H1 (cell line): ENCODE results near the gene PLB1. TPM values are rescaled to one million over a fixed set of nuclear protein-coding genes. Genes with fewer than 3 reads are reported as not detected.

Experiments used
- CTCF ChIA-PET: fragments of 300-600 bp; sonication (Branson Sonifier 250); formaldehyde crosslinking; loops from one replicate; lab custom pipeline; 2021; ENCODE audit not compliant: partially characterized antibody; lab: Charles Lee
- POLR2A ChIA-PET: fragments of 300-600 bp; sonication (Branson Sonifier 250); formaldehyde crosslinking; loops from one replicate; lab custom pipeline; 2021; ENCODE audit warnings: inconsistent platforms; ENCODE audit not compliant: partially characterized antibody; lab: Charles Lee
- DNase-seq, 2 experiments: peaks; one replicate each; pipeline versions ENCODE4 v3.0.0 to v3.0.0-alpha.2; 2010 to 2022; ENCODE audit warnings: low spot score in 2 of 2, low read depth in 1 of 2, mixed read lengths in 1 of 2
- FAIRE-seq: peaks from 2 replicates; lab custom pipeline; 2011; peaks lifted over from hg19 to GRCh38; lab: Jason Lieb, UNC
- H2AFZ ChIP-seq: 2 replicates; pipeline ENCODE4 v1.8.1; 2012; ENCODE audit warnings: low read length, inconsistent platforms
- H2AK5ac ChIP-seq: 2 replicates; pipeline ENCODE4 v1.6.1; 2013; ENCODE audit warnings: low read depth, low read length
- H2BK120ac ChIP-seq: replicated peaks from 2 replicates; pipeline ENCODE3; 2013; ENCODE audit warnings: low read depth, low read length, inconsistent platforms
- H2BK12ac ChIP-seq: 2 replicates; pipeline ENCODE4 v1.6.1; 2013; ENCODE audit warnings: low read depth, low read length
- H2BK15ac ChIP-seq: 2 replicates; pipeline ENCODE4 v1.6.1; 2013; ENCODE audit warnings: low read length
- H2BK20ac ChIP-seq: 2 replicates; pipeline ENCODE4 v1.6.1; 2013; ENCODE audit warnings: low read length
- H2BK5ac ChIP-seq: 2 replicates; pipeline ENCODE4 v1.6.1; 2013; ENCODE audit warnings: low read depth, low read length
- H3K14ac ChIP-seq: 2 replicates; pipeline ENCODE4 v1.6.1; 2013; ENCODE audit warnings: inconsistent platforms; ENCODE audit not compliant: insufficient read length
- H3K18ac ChIP-seq: 2 replicates; pipeline ENCODE4 v1.6.1; 2013; ENCODE audit warnings: low read length; ENCODE audit errors: extremely low read depth
- H3K23ac ChIP-seq: 2 replicates; pipeline ENCODE4 v1.6.1; 2013; ENCODE audit warnings: inconsistent platforms; ENCODE audit not compliant: insufficient read length
- H3K23me2 ChIP-seq: 2 replicates; pipeline ENCODE4 v1.6.1; 2013; ENCODE audit warnings: low read depth, low read length
- H3K27ac ChIP-seq: 2 replicates; pipeline ENCODE4 v1.6.1; 2011; ENCODE audit warnings: low read depth, low read length, inconsistent platforms
- H3K27me3 ChIP-seq, 4 experiments: replicated peaks in 1 of 4; 1 replicate in 1 of 4; 2 replicates in 3 of 4; pipeline versions ENCODE4 v1.6.1 to v1.8.1; 2011 to 2013; ENCODE audit warnings: low read length in 3 of 4, mild to moderate bottlenecking in 3 of 4, inconsistent platforms in 2 of 4, mixed read lengths in 2 of 4, moderate library complexity in 1 of 4; ENCODE audit not compliant: control insufficient read depth in 3 of 4, insufficient read depth in 3 of 4; ENCODE audit errors: extremely low read depth in 1 of 4
- H3K36me3 ChIP-seq, 4 experiments: 2 replicates each; pipeline versions ENCODE4 v1.6.1 to v1.8.1; 2011 to 2013; ENCODE audit warnings: mild to moderate bottlenecking in 4 of 4, low read length in 3 of 4, moderate library complexity in 2 of 4, control low read depth in 1 of 4, inconsistent platforms in 1 of 4; ENCODE audit not compliant: insufficient read depth in 4 of 4, control insufficient read depth in 2 of 4
- H3K4ac ChIP-seq: replicated peaks from 2 replicates; pipeline ENCODE3; 2013; ENCODE audit warnings: low read length, low read depth, mixed read lengths, inconsistent platforms; ENCODE audit not compliant: insufficient read length
- H3K4me1 ChIP-seq, 4 experiments: replicated peaks in 1 of 4; 1 replicate in 1 of 4; 2 replicates in 3 of 4; pipeline versions ENCODE4 v1.6.1 to v1.8.1; 2011 to 2013; ENCODE audit warnings: low read length in 3 of 4, inconsistent platforms in 2 of 4, mixed read lengths in 1 of 4; ENCODE audit not compliant: insufficient read depth in 4 of 4, control insufficient read depth in 3 of 4
- H3K4me2 ChIP-seq, 2 experiments: 2 replicates each; pipeline versions ENCODE4 v1.6.1 to v1.8.1; 2011 to 2013; ENCODE audit warnings: low read depth in 2 of 2, low read length in 2 of 2, control low read depth in 1 of 2, inconsistent platforms in 1 of 2, mild to moderate bottlenecking in 1 of 2; ENCODE audit not compliant: insufficient read depth in 1 of 2
- H3K4me3 ChIP-seq, 4 experiments: fragments of 200-600, 300-600 bp in 1 of 4; sonication (generic), shearing (Covaris generic), sonication (Bioruptor Twin) in 1 of 4; 2 replicates each; pipeline versions ENCODE4 v1.5.1 to v1.8.1; 2011 to 2016; ENCODE audit warnings: low read length in 4 of 4, low read depth in 3 of 4, control low read depth in 2 of 4, inconsistent platforms in 2 of 4, mild to moderate bottlenecking in 2 of 4, mixed read lengths in 1 of 4, moderate library complexity in 1 of 4; ENCODE audit not compliant: insufficient read depth in 2 of 4; ENCODE audit errors: extremely low read depth in 1 of 4
- H3K56ac ChIP-seq: replicated peaks from 2 replicates; pipeline ENCODE3; 2013; ENCODE audit warnings: low read depth, mild to moderate bottlenecking, mixed read lengths, low read length, inconsistent platforms; ENCODE audit not compliant: insufficient read length
- H3K79me1 ChIP-seq: 2 replicates; pipeline ENCODE4 v1.6.1; 2013; ENCODE audit warnings: low read depth, low read length, control low read depth
- H3K79me2 ChIP-seq, 2 experiments: 2 replicates each; pipeline versions ENCODE4 v1.6.1 to v1.8.1; 2012 to 2013; ENCODE audit warnings: low read length in 2 of 2, mild to moderate bottlenecking in 2 of 2, inconsistent platforms in 1 of 2; ENCODE audit not compliant: insufficient read depth in 2 of 2, control insufficient read depth in 1 of 2
- H3K9ac ChIP-seq, 4 experiments: replicated peaks in 1 of 4; 1 replicate in 1 of 4; 2 replicates in 3 of 4; pipeline versions ENCODE4 v1.6.1 to v1.8.1; 2011 to 2013; ENCODE audit warnings: low read depth in 3 of 4, low read length in 3 of 4, control low read depth in 2 of 4, mild to moderate bottlenecking in 2 of 4, moderate library complexity in 2 of 4, inconsistent platforms in 1 of 4; ENCODE audit errors: extremely low read depth in 1 of 4
- H3K9me3 ChIP-seq, 2 experiments: 2 replicates each; pipeline versions ENCODE4 v1.6.1 to v1.8.1; 2012 to 2013; ENCODE audit warnings: mild to moderate bottlenecking in 2 of 2, moderate library complexity in 2 of 2, control low read depth in 1 of 2, inconsistent platforms in 1 of 2, low read depth in 1 of 2, low read length in 1 of 2, mixed read lengths in 1 of 2; ENCODE audit not compliant: insufficient read depth in 2 of 2
- H4K20me1 ChIP-seq, 2 experiments: replicated peaks in 1 of 2; 2 replicates each; pipeline versions ENCODE3 to v1.8.1; 2011 to 2013; ENCODE audit warnings: inconsistent platforms in 2 of 2, low read length in 2 of 2, mild to moderate bottlenecking in 1 of 2; ENCODE audit not compliant: insufficient read depth in 2 of 2, control insufficient read depth in 1 of 2
- H4K5ac ChIP-seq: 2 replicates; pipeline ENCODE4 v1.6.1; 2013; ENCODE audit warnings: low read length, low read depth, mixed read lengths, inconsistent platforms; ENCODE audit not compliant: insufficient read length
- H4K8ac ChIP-seq: 2 replicates; pipeline ENCODE4 v1.8.0; 2013; ENCODE audit warnings: mild to moderate bottlenecking, moderate library complexity, low read length, inconsistent platforms; ENCODE audit not compliant: insufficient read depth; ENCODE audit errors: extremely low read depth
- H4K91ac ChIP-seq: replicated peaks from 2 replicates; pipeline ENCODE3; 2013; ENCODE audit warnings: low read length, mixed read lengths, inconsistent platforms; ENCODE audit not compliant: insufficient read length
- CTBP2 ChIP-seq: IDR thresholded peaks from 2 replicates; pipeline ENCODE4 v1.7.0; 2011; ENCODE audit warnings: borderline replicate concordance, mild to moderate bottlenecking, moderate library complexity, mixed read lengths, low read length; ENCODE audit not compliant: insufficient read depth, insufficient read length
- POLR2A ChIP-seq, 2 experiments: IDR thresholded peaks; 1 replicate in 1 of 2; 2 replicates in 1 of 2; pipeline ENCODE4 v1.6.1; 2011; ENCODE audit warnings: low read depth in 2 of 2, low read length in 2 of 2, mild to moderate bottlenecking in 2 of 2; ENCODE audit errors: control extremely low read depth in 1 of 2
- RAD21 ChIP-seq, 2 experiments: IDR thresholded peaks in 1 of 2; conservative IDR thresholded peaks in 1 of 2; 2 replicates each; pipeline ENCODE4 v1.6.1; 2011; ENCODE audit warnings: low read depth in 2 of 2, low read length in 2 of 2, improper control_type of control experiment in 1 of 2, inconsistent platforms in 1 of 2, mild to moderate bottlenecking in 1 of 2, moderate library complexity in 1 of 2
- SUZ12 ChIP-seq: fragments of 200-600 bp; sonication (generic); IDR thresholded peaks from 2 replicates; pipeline ENCODE4 v1.6.1; 2012; ENCODE audit warnings: mild to moderate bottlenecking, inconsistent platforms, low read length, moderate library complexity, mixed read lengths
- TAF1 ChIP-seq: IDR thresholded peaks from 2 replicates; pipeline ENCODE4 v1.6.1; 2011; ENCODE audit warnings: mild to moderate bottlenecking, low read depth, low read length
- TEAD4 ChIP-seq: IDR thresholded peaks from 2 replicates; pipeline ENCODE4 v1.6.1; 2012; ENCODE audit warnings: low read depth, low read length, inconsistent platforms, mixed read lengths
- ZNF274 ChIP-seq: IDR thresholded peaks from 2 replicates; pipeline ENCODE4 v1.7.0; 2012; ENCODE audit warnings: low read length, borderline replicate concordance; ENCODE audit errors: extremely low read depth
- WGBS, 2 experiments: shearing (Covaris generic) in 1 of 2; methylation state at CpG; one replicate each; pipeline versions ENCODE4 v1.1.6 to v1.1.7; 2013 to 2015; ENCODE audit warnings: low lambda C conversion rate in 2 of 2, mixed read lengths in 2 of 2, inconsistent platforms in 1 of 2, low coverage in 1 of 2, missing lambda C conversion rate in 1 of 2; ENCODE audit not compliant: insufficient replicate concordance in 2 of 2, insufficient coverage in 1 of 2, insufficient read length in 1 of 2; ENCODE audit errors: extremely low coverage in 1 of 2, missing lambda C conversion rate in 1 of 2; 5-methylcytosine and 5-hydroxymethylcytosine counted together
- polyA plus RNA-seq, 7 experiments: library from polyadenylated mRNA; depleted of rRNA in 3 of 7; stranded (reverse) in 5 of 7; unstranded in 2 of 7; fragments of >200 nt in 5 of 7; fragments of 200-250 nt in 2 of 7; gene quantifications; 1 replicate in 5 of 7; 2 replicates in 1 of 7; 4 replicates in 1 of 7; pipeline versions ENCODE4 v1.2.1 to v1.2.3, GENCODE V29; 2011 to 2013; ENCODE audit warnings: missing spikeins in 2 of 7, mixed read lengths in 2 of 7
- total RNA-seq: library from RNA; stranded (reverse); fragmentation: NEBNext Ultra II Directional; extraction: Animal tissue kit (Norgen Biotek cat#: 25700); gene quantifications from 2 replicates; pipeline ENCODE4 v1.2.1, GENCODE V29; 2021

PLB1 gene
- total and polyA plus RNA-seq, 2 of the 8 experiments (the other 6 are each of a cell fraction or from before 2014, with no cell fraction given) = 0.20 to 0.36 TPM

GRCh38 chr2:28509361-28509760, 13.5 kb downstream of the PLB1 start:
- Histone ChIP-seq H3K36me3 (no peaks in the 10 kb centered on the region), H3K56ac (no peak overlapping the region), H2BK5ac (no peak overlapping the region), H4K20me1 (no peaks in the 10 kb centered on the region), H2AK5ac (no peak overlapping the region), H3K9me3 (no peaks in the 10 kb centered on the region), H3K4ac (no peak overlapping the region), H2BK20ac (no peak overlapping the region)
- 78% methylated on average over 1 of the region's 1 CpG; no CpG with 5 or more reads in 1 of the 2 experiments for WGBS, 2 experiments
- no peak for TF ChIP-seq TAF1
- no peak for TF ChIP-seq TEAD4
- TF ChIP-seq RAD21 (IDR thresholded peaks at IDR 0.05 in 1 of 2, conservative IDR thresholded peaks at IDR 0.05 in 1 of 2; ENCODE audit: low read depth in 2 of 2, low read length in 2 of 2) = no peak
- TF ChIP-seq POLR2A (IDR thresholded peaks at IDR 0.05; ENCODE audit: control extremely low read depth in 1 of 2, low read depth in 2 of 2, low read length in 2 of 2) = no peak
- no peak for TF ChIP-seq CTBP2
- no peak for TF ChIP-seq ZNF274
- no peak for TF ChIP-seq SUZ12
- TF ChIP-seq, all 59 proteins: peak for 0
- ChIA-PET CTCF (no interaction called here), POLR2A (no interaction called here)
- Histone ChIP-seq H3K79me2 (no peaks in the 10 kb centered on the region), H3K9ac (no peak overlapping the region), H3K23me2 (no peaks in the 10 kb centered on the region), H3K79me1 (no peaks in the 10 kb centered on the region), H3K27me3 (no peaks in the 10 kb centered on the region), H4K5ac (no peak overlapping the region), H2BK120ac (no peak overlapping the region), H4K8ac (no peak overlapping the region), H3K4me1 (no peaks in the 10 kb centered on the region), H2AFZ (no peak overlapping the region), H3K23ac (no peak overlapping the region), H3K14ac (no peak overlapping the region), H3K4me2 (no peak overlapping the region), H3K4me3 (no peak overlapping the region), H3K18ac (no peak overlapping the region), H4K91ac (no peak overlapping the region), H2BK15ac (no peak overlapping the region), H3K27ac (no peak overlapping the region), H2BK12ac (no peak overlapping the region)
- FAIRE-seq (no peak), DNase-seq (no peak)
